ENCODE results near the gene TAF8.

TAF8 gene

DNA sequence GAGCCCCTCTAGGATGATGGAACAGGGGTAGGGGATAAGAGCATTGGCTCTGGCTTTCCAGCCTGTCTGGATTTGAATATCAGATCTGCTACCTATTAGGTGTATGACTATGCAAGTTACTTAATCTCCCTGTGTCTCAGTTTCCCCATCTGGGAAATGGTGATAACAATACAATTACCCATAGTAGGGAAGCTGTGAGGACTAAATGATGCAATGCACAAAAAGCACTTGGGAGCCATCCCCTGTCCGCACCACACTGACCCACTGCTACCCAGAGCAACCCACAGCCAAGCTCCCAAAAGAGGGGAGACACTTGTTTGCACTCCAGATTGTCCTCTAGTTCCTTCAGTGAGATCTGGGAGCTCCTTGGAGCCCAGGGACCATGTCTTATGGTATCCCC is 62.0 kb downstream of the TAF8 start:
- H3K27ac ChIP-seq (ENCODE audit: low read depth, low read length, poor library complexity, severe bottlenecking) = no peak overlapping the region
- no peaks in the 10 kb centered on the region for H4K20me1 ChIP-seq (ENCODE audit: insufficient read depth, low read length)
- no peak overlapping the region for H3K4me3 ChIP-seq (ENCODE audit: low read depth, low read length, poor library complexity, severe bottlenecking)
- no peak overlapping the region for H3K9ac ChIP-seq (ENCODE audit: low read length)
- H3K27me3 ChIP-seq (ENCODE audit: insufficient read depth, low read length) = no peaks in the 10 kb centered on the region; the same call in 1 of the 2 replicates
- H3K4me1 ChIP-seq (ENCODE audit: insufficient read depth, low read length, severe bottlenecking) = no peaks in the 10 kb centered on the region
- no peaks in the 10 kb centered on the region for H3K9me3 ChIP-seq (ENCODE audit: low read length)
- no peak for TF ChIP-seq EZH2 (IDR thresholded peaks at IDR 0.05; ENCODE audit: borderline replicate concordance, low read length)
- TF ChIP-seq, protein P1, sequence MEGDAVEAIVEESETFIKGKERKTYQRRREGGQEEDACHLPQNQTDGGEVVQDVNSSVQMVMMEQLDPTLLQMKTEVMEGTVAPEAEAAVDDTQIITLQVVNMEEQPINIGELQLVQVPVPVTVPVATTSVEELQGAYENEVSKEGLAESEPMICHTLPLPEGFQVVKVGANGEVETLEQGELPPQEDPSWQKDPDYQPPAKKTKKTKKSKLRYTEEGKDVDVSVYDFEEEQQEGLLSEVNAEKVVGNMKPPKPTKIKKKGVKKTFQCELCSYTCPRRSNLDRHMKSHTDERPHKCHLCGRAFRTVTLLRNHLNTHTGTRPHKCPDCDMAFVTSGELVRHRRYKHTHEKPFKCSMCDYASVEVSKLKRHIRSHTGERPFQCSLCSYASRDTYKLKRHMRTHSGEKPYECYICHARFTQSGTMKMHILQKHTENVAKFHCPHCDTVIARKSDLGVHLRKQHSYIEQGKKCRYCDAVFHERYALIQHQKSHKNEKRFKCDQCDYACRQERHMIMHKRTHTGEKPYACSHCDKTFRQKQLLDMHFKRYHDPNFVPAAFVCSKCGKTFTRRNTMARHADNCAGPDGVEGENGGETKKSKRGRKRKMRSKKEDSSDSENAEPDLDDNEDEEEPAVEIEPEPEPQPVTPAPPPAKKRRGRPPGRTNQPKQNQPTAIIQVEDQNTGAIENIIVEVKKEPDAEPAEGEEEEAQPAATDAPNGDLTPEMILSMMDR (IDR thresholded peaks at IDR 0.05; ENCODE audit: low read length) = no peak
- H3K9me2 ChIP-seq (ENCODE audit: low read depth, low read length) = no peaks in the 10 kb centered on the region
- no peak overlapping the region for H2AFZ ChIP-seq (ENCODE audit: low read length)
- H3F3A ChIP-seq (ENCODE audit: insufficient read depth, low read length) = no peaks in the 10 kb centered on the region
- no peaks in the 10 kb centered on the region for H3K36me3 ChIP-seq (ENCODE audit: insufficient read depth, low read length)
- H3K79me2 ChIP-seq (ENCODE audit: insufficient read depth, low read length) = no peaks in the 10 kb centered on the region
- no peak overlapping the region for H3K4me2 ChIP-seq (ENCODE audit: low read length)

DNA sequence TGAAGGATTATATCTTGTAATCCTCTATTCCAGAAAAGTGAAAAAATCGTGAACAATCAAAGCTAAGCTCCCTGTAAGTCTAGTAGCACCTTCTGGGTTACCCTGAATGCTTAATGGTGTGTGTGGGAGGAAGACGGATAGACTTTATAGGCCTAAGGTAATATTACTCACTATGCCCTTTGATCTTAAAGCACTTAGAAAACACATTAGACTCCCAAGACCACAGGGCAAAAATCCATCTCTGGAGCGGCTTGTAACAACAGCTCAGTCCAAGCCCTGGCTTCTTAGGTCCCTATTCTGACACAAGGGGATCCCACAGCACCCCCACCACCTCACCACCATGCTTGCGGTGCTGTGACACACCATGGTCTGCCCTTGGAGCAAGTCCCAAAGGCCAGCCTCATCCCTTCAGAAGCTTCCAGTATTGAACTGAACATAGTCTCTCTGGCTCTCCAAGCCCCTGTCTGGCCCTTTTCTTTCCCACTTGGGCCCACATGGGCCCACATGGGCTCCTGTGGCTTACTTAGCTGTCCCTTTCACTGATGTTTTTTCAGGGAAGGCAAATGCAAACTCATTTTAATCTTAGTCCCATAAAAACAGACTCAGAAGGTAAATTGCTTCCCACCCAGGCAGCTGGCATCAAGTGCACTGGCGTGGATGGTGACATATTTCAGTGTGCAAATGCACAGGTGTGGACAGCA is 63.8 kb downstream of the TAF8 start:
- TF ChIP-seq EZH2 (IDR thresholded peaks at IDR 0.05; ENCODE audit: borderline replicate concordance, low read length) = no peak
- TF ChIP-seq, protein P1 (IDR thresholded peaks at IDR 0.05; ENCODE audit: low read length) = no peak

DNA sequence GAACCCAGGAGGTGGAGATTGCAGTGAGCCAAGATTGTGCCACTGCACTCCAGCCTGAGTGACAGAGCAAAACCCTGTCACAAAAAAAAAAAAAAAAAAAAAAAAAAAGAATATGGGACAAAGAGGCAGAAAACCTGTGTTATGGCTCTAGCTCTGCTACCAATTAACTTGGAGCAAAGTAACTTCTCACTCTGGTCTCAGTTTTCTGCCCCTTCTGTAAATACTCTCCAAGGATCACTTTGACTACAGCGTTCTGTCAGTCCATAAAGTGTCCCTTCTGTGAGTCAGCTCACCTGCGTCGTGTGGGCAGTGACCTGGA is 67.5 kb downstream of the TAF8 start:
- Histone ChIP-seq H3K4me1 (ENCODE audit: insufficient read depth, low read length, severe bottlenecking) (no peaks in the 10 kb centered on the region), H3K79me2 (ENCODE audit: insufficient read depth, low read length) (no peaks in the 10 kb centered on the region), H3F3A (ENCODE audit: insufficient read depth, low read length) (no peaks in the 10 kb centered on the region), H3K27ac (ENCODE audit: low read depth, low read length, poor library complexity, severe bottlenecking) (no peak overlapping the region), H3K9ac (ENCODE audit: low read length) (no peak overlapping the region), H3K27me3 (ENCODE audit: insufficient read depth, low read length) (no peaks in the 10 kb centered on the region), H3K4me2 (ENCODE audit: low read length) (no peak overlapping the region), H3K4me3 (ENCODE audit: low read depth, low read length, poor library complexity, severe bottlenecking) (no peak overlapping the region), H3K9me3 (ENCODE audit: low read length) (no peaks in the 10 kb centered on the region), H4K20me1 (ENCODE audit: insufficient read depth, low read length) (no peaks in the 10 kb centered on the region), H3K9me2 (ENCODE audit: low read depth, low read length) (no peaks in the 10 kb centered on the region), H3K36me3 (ENCODE audit: insufficient read depth, low read length) (no peaks in the 10 kb centered on the region), H2AFZ (ENCODE audit: low read length) (no peak overlapping the region)
- TF ChIP-seq, protein P1 (IDR thresholded peaks at IDR 0.05; ENCODE audit: low read length) = no peak
- no peak for TF ChIP-seq EZH2 (IDR thresholded peaks at IDR 0.05; ENCODE audit: borderline replicate concordance, low read length)

More for the DNA sequence above, 63.8 kb downstream of the TAF8 start:
- H3F3A ChIP-seq (ENCODE audit: insufficient read depth, low read length) = no peaks in the 10 kb centered on the region
- H3K9me2 ChIP-seq (ENCODE audit: low read depth, low read length) = no peaks in the 10 kb centered on the region
- H3K79me2 ChIP-seq (ENCODE audit: insufficient read depth, low read length) = no peaks in the 10 kb centered on the region
- H3K9ac ChIP-seq (ENCODE audit: low read length) = no peak overlapping the region
- H3K4me3 ChIP-seq (ENCODE audit: low read depth, low read length, poor library complexity, severe bottlenecking) = no peak overlapping the region
- no peaks in the 10 kb centered on the region for H3K36me3 ChIP-seq (ENCODE audit: insufficient read depth, low read length)
- H3K27me3 ChIP-seq (ENCODE audit: insufficient read depth, low read length) = no peaks in the 10 kb centered on the region; the same call in 1 of the 2 replicates
- H3K4me1 ChIP-seq (ENCODE audit: insufficient read depth, low read length, severe bottlenecking) = no peaks in the 10 kb centered on the region
- H4K20me1 ChIP-seq (ENCODE audit: insufficient read depth, low read length) = no peaks in the 10 kb centered on the region
- H3K27ac ChIP-seq (ENCODE audit: low read depth, low read length, poor library complexity, severe bottlenecking) = no peak overlapping the region
- H3K4me2 ChIP-seq (ENCODE audit: low read length) = no peak overlapping the region
- H3K9me3 ChIP-seq (ENCODE audit: low read length) = no peaks in the 10 kb centered on the region
- no peak overlapping the region for H2AFZ ChIP-seq (ENCODE audit: low read length)

All from OCI-LY1 (cell line).